Fibroblast of the conjunctiva (primary cell): ENCODE measurements around the gene PPP1R12B.
A peak's percentile ranks its signal among the peaks of the same experiment; 100 is the strongest.
"Not testable (repeated sequence)": the region's sequence is repeated elsewhere in the genome, so short reads cannot be mapped to it uniquely, and the experiment has no call there.

Source experiments
- DNase-seq: peaks from one replicate; pipeline ENCODE4 v3.0.0-alpha.2; 2010; ENCODE audit warnings: low read depth

The PPP1R12B gene

DNA sequence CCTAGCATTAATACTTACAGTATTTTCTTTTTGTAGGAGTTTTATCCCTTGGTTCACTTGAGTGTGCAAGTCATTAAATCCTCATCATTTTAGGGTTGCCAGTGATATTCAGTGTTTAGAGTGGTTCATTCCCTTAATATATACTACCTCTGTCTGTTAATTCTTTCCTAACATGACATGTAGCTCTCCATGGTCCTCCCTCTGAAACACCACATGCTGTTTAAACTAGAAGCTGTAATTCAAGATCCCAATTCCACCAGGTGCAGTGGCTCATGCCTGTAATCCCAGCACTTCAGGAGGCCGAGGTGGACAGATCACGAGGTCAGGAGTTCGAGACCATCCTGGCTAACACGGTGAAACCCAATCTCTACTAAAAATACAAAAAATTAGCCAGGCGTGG, 233.9 kb downstream of the PPP1R12B start:
- not testable (repeated sequence) for DNase-seq

DNA sequence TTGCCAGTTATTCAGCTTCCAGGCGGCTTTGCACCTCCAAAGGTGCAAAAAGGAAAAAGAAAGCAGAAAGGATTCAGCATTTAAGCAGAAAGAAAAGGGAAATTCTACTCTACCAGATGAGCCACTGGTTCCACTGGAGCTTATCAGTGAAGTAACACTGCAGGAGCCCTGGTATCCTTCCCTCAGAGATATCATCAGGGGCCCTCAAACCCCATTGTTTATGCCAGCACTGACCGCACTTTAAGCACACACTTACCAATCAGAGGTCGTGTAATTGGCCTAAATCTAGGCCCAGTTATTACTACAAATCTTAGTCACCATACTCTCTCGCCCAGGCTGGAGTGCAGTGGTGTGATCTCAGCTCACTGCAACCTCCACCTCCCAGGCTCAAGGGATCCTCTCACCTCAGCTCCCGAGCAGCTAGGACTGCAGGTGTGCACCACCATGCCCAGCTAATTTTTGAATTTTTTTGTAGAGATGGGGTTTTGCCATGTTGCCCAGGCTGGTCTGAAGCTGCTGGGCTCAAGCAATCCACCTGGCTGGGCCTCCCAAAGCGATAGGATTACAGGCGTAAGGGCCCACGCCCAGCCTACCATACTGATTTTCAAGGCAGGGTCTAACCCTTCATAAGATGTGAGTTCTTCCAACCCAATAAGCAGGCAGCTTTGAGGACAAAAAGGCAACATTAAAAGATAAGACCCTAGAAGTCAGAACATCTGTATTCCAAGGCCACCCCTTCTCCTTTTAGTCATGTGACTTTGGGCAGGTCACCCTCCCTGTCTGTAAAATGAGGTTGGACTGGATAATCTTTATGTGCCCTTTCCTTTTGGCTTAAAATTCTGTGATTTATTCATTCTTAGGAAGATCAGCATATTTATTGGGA, 236.4 kb downstream of the PPP1R12B start:
- DNase-seq: no peak

DNA sequence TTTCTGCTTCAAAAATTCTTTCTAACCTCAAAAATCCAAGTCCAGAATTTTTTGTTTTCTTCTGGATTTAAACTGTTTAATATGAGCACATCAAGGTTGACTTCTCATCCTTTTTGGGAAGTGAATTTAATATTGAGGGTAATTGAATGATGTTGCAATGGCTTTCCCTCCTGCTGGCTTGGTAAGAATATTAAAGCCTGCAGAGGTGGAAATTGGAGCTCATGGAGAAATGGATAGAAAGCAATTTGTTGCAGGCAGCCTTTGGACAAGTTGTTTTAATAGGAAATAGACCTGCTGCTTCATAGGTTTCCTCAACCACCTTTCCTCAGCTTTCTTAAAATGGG, 237.1 kb downstream of the PPP1R12B start:
- no peak for DNase-seq

DNA sequence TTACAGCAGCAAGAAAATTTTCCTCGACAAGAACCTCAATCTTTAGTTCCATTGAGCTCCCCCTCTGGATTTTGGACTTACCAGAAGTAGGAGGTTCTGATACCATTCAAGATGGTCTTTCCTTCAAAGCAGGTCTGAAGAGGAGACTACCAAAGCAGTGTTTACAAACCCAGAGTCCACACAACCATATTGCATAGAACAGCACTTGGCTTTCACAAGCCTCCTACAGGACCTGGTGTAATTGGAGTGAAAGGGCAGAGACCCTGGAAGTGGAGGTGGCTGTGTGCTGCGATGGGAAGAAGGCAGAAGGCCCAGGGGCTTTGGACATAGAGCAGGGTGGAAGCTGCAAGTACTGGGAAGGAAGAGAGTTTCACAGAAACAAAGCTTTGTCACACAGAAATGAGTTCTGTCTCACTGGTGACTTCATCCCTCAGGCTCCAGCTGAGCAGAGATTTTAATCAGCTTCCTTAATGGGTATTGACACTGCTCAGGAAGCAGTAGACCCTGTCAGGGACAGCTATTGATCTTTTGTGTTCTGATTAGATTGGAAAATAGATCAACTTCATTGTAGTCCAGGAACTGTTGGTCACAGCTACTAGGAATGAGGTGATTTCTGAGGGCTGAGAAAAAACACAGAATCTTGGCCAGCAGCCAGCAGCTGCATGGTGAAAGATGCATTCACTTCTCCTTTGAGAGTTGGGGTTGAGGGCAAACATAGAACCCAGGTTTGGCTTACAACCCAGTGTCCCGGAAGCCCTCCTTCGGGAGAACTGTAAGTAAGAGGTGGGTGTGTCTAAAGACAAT, 237.7 kb downstream of the PPP1R12B start:
- no peak for DNase-seq

DNA sequence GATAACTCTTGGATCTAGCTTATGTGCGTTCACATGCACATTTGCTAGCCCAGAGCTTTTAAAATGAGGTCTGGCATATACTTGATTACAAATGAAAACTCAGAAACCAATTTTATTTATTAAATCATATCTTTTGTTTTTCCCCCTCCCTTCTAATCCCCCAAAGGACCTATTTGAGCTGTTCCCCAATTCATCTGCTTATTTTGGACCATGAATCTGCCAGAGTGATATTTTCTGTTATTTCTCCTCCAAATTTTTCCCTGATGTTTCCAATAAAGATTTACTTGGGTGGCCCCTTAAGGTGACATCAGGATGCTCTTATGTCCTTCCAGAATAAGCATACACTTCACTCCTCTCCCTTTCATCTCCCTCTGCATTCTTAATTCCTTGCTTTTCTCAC, 238.4 kb downstream of the PPP1R12B start:
- DNase-seq: no peak

DNA sequence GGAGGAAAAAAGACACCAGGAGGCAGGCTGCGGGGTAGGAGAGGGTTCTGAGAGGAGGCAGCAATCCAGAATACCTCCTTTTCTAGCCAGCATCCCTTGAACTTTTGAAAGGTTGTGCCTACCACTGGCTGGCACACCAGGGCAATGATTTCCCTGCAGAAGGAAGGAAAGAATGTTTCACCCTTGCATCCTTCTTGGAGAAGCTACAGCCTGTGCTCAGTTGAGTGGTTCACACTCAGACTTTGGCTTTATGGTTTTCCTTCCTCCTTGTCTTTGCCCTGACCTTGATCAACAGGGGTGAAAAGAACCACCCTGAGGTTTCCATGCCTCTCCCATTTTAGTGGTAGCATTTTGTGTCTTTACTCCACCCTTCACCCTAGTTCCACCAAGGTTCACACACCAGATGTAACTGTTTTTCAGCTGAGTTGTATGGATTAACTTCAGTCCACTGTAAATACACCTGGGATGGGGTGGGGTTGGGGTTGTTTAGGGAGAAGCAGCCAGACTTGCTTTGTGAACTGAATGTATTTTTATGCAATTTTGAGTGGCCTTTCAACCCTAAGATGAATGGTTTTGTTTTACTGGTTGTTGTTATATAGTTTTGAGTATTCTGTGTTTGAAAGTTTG, 239.5 kb downstream of the PPP1R12B start:
- DNase-seq: no peak

DNA sequence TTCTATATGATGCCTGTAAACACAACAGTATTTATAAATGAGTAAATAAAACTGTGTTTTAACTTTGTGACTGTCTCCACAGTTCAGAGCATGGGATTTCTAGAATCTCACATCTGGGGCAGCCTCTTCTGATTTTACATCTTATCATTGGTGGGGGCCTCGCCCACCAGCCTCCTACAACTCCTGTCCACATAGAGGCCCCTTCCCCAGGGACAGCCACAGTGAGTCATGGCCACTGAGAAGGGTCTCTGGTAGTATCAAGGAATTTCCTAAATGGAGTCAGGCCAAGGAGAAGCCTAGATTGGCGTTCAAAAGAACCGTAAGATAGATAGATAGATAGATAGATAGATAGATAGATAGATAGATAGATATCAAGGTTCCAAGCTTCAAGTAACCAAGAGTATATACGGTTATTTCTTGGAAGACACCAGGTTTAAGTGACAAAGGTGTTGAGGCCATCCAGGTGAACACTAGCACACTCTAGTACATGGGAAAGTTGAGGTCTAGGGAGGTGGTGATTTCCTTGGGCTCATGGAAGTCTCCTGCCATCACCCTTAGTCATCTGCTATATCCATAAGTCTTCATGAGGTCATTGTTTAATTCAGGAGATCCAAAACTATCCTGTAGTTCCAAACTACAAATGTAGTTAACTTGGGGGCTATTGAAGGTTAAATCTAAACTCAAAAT, 240.1 kb downstream of the PPP1R12B start:
- no peak for DNase-seq

DNA sequence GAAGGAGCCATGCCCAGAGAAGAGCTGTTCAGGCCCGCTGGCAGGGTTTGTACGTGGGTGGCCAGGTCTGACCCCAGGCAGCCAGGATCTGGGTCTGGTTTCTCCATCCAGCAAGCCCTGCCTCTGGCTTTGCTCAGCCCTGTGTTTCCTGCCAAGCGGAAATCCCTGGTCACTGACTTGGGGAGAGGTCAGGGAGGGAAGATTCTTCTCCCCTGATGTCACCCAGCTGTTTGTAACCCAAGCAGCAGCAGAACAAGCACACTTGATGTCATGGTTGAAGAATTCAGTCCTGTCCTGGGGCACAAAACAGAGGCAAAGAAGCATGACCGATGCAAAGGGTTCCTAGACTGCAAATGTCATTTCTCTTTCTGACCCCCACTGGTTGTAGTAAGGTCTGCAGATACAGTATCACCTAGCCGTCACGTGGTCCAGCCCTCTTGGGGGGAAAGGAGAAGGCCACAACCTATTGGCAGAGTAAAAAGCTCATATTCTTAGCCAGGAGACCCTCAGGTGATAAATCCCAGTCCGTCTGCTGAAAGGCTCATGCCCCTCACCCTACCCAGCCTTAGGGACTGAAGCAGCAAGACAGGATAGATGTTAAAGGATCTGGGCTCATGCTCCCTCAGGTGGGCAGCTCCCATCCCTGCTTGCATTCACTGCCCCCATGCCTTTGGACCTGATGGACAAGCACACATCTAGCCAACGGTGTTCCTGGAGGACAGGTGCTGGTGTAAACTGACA, 240.9 kb downstream of the PPP1R12B start:
- DNase-seq: peak; percentile 98

DNA sequence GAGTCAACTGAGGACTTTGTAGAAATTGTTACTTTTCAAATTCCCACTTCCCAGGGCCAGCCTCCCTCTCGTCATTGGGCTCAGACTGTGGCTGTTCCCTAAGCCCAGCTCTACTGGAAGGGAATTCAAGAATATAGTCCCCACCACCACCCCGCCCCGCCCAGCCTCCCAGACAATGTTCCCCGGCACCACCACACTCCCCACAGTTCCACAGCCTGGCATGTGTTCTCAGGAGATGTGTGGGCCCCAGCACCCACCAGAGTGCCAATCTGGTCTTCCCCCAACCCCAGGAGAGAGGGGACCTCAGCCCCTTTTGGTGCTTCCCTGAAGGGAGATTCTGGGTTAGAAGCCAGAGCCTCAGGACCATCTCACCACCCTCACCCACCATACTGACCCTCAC, 241.6 kb downstream of the PPP1R12B start:
- DNase-seq: no peak

DNA sequence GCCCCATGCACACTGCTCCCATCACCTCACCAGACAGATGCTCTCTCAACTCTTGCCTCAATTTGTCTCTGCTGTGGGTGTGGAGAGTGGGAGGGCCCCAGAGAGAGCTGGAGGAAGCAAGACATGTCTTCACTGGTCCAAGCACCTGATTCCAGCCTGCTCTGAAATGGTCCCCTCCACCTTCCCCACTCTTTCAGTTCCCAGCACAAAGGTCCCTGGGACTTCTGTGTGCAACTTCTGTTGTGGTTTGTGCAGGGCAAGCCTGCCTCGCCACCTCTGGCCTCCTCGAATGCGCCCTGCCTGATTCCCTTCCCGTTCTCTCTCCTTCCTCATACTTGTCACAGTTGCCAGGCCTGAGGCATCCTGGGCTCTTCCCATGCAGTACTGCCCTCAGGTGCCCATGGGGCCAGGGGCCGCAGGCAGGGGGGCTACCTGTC, 242.5 kb downstream of the PPP1R12B start:
- no peak for DNase-seq

DNA sequence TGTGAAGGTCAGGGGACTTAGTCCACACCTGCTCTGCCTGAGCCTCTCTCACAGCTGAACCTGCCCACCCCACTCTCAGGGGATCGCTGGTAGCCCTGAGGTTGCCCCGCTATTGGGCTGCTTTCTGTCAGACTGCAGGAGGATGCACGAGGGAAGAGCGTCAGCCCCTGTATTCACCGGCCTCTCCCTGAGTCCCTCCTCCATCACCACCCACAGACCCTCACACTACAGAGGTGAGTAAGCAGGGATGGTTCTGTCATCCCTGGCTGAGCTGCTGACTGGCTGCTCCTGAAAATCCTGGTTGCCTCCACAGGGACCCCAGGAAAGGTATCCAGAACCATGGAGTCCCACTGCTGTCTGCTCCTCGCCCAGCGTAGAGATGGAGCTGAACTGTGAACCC, 243.0 kb downstream of the PPP1R12B start:
- no peak for DNase-seq

DNA sequence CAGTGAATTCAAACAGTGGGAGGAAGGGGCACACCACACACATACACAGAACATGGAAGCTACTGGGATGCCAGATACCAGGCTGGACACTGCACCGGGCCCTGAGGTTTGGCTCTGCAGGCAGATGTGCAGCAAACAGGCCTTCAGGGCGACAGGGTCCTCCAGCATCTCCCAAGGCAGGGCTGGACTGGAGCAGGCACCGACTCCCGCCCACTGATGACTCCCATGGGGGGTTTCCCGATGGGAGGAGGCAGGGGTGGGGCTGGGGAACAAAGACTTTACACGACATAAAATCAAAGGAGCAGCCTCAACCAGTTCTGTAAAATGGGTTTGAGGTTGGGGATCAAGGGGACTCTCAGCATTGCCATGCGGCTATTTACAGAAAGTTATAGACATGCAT, 243.6 kb downstream of the PPP1R12B start:
- no peak for DNase-seq

DNA sequence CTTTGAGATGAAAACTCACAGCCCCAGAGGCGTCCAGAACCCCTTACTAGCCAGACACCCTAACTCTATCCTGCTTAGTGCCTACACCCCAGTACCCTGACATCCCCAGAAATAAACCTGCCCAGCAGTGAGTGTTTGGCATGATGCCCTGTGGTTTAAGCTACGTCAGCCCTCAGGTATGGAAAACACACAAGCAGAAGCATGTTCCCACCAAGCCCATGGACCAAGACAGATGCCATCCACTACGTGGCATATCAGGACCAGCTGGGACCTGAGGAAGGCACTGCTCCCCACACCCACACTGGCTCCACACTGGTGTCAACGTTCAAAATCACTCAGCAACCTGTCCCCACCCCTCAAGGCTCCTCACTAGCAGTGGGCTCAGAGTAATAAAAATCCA, 245.3 kb downstream of the PPP1R12B start:
- DNase-seq: no peak

DNA sequence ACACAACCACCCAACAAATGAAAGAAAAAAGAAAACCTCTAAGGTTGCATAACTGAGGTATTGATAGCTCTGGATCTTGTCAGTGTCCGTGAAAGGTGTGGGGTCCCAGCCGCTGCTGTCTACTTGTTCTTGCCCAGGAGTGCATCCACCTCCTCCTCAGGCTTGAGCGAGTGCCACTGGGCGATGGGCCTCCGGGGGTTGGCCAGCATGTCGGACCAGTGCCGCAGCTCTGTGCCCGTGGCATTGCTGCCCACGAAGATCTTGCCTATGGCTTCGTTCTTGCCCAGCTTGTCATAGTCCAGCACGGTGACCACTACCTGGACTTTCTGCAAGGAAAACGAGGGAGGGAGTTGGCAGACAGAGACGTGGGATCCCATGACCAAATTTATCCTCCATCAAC, 248.1 kb downstream of the PPP1R12B start:
- no peak for DNase-seq

DNA sequence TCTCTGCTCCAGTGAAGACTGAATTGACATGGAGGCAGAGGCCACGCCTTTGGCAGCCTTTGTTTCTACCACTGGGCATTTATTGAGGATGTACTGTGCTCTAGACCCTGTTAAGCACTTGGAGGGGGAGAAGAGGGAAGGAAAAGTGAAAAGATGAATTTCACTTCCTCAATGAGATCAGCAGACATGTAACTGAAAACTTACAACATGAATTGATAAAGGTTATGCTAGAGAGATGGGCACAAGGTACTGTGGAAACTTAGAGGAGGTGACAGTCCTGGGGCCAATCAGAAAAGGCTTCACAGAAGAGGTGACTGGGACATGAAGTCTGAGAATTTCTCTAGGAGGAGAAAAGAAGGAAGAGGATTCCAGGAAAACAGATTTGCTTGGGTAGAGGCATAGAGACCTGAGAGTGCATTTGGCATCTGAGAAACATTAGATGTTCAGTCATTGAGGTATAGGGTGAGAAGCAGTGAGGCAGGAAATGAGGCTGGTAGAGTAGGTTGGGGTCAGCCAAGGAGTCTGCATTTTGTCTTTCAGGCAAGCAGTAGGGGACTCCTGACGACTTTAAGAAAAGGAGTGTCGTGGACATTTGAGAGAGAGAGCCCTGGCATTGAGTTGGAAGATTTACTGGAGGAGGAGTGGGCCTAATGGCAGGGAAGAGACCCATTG, 248.7 kb downstream of the PPP1R12B start:
- DNase-seq: no peak

DNA sequence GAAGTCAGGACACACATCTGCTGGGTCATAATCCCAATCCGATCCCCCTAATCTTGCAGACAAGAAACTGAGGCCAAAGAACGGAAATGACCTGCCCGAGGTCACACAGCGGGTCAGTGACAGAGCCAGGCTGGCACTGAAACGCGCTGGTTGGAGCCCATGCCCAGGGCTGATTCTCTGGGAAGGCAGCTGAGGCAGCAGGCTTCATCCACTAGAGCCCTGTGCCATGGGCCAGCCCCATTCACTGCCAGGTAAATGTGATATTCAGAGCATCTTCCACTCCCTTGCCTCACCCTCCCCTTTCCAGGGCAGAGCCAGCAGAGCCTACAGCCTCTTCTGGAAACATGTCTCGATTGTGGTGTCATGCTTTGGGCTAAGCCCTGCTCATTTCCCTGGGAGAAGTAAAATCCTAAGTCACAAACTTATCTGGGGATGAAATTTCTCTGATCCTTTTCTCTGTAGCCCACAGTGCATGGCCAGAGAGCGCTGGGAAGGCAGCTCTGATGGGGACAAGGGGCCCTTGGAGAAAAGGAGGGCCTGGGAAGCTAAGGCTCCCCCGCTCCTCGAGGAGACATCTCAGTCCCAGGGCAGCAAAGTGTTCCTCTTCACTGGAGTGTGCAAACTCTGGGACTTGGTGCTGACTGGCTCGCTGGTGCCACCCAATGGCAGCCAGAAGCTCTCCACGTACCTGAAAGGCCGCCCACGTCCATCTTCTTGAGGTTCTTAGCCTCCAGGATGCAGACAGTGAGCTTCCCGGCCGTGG, 251.4 kb downstream of the PPP1R12B start:
- DNase-seq: peak; percentile 82

DNA sequence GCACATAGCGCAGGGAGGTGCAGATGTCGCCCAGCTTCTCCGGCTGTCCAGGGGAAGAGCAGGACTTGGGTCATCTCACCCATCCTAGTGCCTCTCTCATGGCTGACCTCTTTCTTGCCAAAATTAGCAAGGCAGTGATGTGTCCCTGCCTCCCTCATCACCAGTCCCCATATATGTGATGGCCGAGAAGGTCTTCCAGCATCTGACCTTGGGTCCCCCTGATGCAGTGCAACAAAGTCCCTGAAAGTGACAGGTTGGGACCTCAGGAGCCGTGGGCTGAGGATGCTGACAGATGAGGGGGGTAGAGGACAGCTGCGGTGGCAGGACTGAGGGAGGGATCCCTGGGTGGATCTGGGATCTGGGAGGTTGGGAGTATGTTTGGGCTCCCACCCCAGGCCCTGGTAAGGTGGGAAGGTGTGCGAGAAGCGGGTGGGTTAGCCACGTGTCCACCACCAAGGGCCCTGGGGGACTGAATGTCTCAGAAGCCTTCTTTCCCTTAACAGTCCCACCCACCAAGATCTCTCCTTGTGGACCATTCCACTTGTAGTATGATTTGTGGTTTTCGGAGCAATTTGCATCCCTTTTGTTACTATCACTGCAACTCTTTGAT, 252.0 kb downstream of the PPP1R12B start:
- DNase-seq: no peak

DNA sequence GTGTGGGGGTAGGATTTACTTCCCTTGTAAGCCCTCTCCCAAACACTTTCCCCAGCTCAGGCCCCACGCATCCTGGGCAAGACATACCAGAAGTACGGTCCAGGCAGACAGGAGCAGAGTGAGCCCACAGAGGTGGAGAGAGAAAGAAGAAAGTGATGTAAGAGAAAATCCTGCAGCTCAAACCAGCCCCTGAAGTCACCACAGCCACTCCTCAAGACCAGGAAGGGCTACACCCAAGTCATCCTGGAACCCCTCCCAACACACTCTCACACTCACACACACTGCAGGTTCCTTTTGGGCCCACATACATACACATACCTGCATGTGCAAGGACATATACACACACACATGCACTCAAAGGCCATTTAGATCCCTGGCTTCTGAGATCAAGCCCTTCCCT, 254.9 kb downstream of the PPP1R12B start:
- DNase-seq: no peak

DNA sequence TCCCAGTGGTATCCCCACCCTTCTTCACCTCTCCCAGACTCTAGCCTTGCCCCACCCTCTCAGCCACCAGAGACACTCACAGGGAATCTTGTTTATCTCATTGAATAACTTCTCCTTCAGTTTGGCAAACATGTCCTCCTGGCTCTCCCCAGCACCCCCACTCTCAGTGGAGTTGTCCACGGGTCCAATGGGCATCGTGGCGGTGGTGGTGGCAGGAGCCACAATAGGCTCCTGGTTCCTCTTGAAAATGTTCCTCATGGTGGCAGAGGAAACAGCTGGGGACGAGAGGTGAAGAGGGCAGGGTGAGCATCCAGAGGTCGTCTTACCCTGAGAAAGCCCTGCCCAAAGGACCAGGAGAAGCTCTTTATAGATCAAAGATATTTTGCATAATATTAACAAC, 257.0 kb downstream of the PPP1R12B start:
- DNase-seq: no peak

DNA sequence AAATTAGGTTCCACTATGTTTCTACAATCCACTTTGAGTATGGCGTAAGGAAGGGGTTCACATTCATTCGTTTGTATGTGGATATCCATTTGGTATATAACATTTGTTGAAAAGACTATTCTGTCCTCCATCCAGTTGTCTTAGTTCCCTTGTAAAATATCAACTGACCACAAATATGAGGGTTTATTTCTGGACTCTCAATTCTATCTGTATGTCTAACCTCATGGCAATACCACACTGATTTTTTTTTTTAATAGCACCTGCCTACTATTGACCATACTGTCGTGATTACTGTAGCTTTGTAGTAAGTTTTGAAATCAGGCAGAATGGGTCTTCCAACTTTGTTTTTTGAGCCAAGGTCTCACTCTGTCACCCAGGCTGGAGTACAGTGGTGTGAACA, 263.5 kb downstream of the PPP1R12B start:
- not testable (repeated sequence) for DNase-seq
